NOMO-1 (cell line): ENCODE data around the gene TRIM5.
"Not testable (repeated sequence)": the region's sequence is repeated elsewhere in the genome, so short reads cannot be mapped to it uniquely, and the experiment has no call there.

Experiments used
- DNase-seq, 2 experiments: peaks; one replicate each; lab custom pipeline; 2025; ENCODE audit not compliant: unreplicated experiment in 2 of 2; lab: John Stamatoyannopoulos, UW

The TRIM5 gene

DNA sequence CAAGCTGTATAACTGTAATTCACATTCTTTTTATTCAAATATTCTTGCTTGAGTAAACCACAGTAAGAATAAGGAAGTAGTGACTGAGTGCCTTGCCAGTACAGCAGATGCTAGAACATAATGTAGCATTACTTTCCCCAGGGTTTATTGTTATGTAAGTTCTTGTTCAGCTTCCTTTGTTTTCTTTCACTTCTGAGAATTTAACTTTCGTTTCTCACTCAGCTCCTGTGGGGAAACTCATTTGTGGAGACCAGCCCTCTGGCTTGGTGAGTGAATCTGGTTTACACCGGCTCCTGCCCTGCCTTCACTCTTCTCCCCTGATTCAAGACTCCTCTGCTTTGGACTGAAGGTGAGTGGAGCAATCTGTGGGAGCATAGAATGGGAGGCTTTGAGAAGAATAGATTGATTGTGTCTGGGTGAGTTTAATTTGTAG lies 4.7 kb upstream of the TRIM5 start, which contains the start of gene TRIM22:
Gene TRIM22, plus strand, starts transcription at position 240 of the 433 bp plus-strand sequence. CDS start 6,443 bp downstream, outside the sequence.
- peak; percentile 76 to 99 for DNase-seq

DNA sequence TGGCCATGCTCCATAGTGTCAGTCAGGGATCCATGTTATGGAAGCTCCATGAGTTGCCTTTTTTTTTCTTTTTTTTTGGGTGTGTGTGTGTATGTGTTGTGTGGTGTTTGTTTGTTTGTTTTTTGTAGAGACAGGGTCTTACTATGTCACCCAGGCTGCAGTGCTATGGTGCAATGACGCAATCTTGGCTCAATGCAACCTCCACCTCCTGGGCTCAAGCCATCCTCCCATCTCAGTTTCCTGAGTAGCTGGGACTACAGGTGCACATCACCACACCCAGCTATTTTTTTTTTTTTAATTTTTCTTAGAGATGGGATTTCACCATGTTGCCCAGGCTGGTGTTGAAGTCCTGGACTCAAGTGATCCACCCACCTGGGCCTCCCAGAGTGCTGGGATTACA lies 3.6 kb upstream of the TRIM5 start:
- DNase-seq, result no peak

DNA sequence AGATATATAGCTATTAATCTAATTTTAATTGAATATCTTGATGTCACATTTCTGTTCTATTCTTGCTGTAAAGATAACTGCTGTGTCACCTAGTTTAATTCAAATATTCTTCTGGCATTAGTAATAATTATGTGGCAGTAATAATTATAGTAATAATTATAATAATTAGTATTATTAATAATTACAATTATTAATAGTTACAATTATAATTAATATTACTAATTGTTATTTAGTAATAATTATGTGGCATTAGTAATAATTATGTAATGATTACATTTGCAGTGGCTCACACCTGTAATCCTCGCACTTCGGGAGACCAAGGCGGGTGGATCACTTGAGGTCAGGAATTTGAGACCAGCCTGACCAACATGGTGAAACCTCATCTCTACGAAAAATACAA lies 1.6 kb upstream of the TRIM5 start:
- DNase-seq, result no peak

DNA sequence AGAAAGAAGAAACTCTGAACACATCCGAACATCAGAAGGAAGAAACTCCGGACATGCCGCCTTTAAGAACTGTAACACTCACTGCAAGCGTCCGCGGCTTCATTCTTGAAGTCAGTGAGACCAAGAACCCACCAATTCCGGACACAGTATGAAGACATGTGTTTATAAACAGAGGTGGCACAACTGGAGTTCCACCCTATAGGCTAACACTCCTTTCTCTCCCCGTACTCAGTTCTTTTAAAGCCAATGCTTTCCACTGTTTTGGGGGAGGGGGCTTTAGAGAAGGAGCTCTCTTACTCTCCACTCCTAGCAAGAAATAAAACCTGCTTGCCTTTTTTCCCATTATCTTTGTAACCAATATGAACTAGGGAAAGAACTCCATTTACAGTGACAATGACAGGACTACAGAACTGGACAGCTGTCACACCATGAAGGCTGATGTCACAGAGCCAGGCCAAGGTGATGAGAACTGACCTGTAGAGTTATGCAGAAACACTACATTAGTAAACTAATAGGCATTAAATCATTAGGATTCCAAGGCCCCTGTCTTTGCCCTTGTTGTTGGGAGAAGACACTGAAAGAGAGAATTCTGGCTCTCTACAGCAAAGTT lies 733 bp downstream of the TRIM5 start:
- peak in 1 of 2 experiments; percentile 1 for DNase-seq

DNA sequence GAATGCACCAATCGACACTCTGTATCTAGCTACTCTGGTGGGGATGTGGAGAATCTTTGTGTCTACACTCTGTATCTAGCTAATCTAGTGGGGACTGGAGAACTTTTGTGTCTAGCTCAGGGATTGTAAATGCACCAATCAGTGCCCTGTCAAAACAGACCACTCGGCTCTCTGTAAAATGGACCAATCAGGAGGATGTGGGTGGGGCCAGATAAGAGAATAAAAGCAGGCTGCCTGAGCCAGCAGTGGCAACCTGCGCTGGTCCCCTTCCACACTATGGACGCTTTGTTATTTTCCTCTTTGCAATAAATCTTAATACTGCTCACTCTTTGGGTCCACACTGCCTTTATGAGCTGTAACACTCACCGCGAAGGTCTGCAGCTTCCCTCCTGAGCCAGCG lies 1.3 kb downstream of the TRIM5 start:
- DNase-seq, result not testable (repeated sequence)

DNA sequence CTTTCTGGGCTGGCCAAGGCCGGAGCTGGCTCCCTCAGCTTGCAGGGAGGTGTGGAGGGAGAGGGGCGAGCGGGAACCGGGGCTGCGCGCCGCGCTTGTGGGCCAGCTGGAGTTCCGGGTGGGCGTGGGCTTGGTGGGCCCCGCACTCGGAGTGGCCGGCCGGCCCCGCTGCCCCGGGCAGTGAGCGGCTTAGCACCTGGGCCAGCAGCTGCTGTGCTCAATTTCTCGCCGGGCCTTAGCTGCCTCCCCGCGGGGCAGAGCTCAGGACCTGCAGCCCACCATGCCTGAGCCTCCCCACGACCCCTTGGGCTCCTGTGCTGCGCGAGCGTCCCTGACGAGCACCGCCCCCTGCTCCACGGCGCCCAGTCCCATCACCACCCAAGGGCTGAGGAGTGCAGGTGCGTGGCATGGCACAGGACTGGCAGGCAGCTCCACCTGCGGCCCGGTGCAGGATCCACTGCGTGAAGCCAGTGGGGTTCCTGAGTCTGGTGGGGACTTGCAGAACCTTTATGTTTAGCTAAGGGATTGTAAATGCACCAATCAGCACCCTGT lies 1.9 kb downstream of the TRIM5 start:
- DNase-seq, result not testable (repeated sequence)

DNA sequence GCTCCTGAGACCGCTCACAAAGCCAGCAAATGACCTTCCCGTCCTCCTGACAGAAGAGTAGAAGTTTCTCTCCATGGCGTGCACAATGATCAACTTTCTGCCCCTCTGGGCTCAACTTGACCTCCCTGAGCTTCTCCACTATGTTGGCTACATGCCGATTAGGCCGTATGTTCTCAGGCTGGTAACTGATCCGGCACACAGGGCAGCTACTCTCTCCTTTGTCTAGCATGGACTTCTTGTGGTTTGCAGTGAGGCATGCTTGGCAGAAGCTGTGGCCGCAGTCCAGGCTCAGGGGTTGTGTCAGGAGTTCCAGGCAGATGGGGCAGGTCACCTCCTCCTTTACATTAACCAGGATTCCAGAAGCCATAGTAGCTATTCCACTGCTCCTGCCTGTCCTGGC lies 5.1 kb downstream of the TRIM5 start:
- no peak for DNase-seq

DNA sequence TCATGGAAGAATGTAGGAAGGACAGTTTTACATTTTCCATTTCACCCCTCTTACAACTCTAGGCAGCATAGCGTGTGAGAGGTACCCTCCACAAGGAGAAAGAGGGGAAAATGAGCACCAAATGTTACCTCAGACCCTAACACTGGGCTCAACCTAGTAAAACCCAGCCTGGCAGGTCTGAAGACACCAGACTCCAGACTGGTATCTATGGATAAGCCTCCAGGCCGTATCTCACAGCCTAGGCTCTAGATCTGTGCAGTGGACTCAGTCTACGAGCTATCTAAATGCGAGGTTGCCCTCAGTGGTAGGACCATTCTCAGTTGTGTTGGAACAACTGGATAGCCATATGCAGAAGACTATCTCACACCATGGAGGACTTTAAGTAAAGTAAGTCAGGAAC lies 10.5 kb downstream of the TRIM5 start:
- no peak for DNase-seq

DNA sequence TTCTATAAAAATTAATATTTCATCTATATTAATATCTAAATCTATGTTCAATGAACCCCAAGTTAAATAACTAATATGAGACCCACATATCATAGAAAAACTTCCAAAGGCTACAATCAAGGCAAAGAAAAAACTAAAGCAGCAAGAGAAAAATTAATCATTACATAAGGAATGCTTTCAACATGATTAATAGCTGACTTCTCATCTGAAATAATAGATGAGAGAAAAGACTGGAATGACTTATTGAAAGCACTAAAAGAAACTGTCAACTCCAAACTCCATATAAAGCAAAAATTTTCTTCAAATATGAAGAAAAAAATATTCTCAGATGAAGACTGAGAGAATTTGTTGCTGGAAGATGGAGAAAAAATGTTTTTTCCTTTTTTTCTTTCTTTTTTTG lies 13.0 kb downstream of the TRIM5 start:
- DNase-seq, result no peak

DNA sequence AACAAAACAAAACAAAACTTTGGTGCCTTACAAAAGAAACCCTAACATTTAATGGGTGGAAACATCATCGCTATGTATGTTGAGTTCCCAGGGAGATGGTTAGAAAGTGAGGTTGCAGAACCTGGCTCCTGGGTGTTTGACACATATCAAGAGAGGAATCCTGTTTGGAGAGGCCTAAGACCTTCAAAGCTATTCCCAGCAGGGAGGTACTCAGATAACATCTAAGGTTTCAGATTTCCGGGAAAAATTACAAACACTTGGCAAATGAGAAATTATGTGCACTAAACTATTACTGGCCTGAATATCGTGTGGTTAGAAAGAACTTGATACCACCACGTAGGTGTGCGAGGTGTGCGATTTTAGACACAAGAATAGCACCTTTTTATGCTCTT lies 18.5 kb downstream of the TRIM5 start:
- no peak for DNase-seq

DNA sequence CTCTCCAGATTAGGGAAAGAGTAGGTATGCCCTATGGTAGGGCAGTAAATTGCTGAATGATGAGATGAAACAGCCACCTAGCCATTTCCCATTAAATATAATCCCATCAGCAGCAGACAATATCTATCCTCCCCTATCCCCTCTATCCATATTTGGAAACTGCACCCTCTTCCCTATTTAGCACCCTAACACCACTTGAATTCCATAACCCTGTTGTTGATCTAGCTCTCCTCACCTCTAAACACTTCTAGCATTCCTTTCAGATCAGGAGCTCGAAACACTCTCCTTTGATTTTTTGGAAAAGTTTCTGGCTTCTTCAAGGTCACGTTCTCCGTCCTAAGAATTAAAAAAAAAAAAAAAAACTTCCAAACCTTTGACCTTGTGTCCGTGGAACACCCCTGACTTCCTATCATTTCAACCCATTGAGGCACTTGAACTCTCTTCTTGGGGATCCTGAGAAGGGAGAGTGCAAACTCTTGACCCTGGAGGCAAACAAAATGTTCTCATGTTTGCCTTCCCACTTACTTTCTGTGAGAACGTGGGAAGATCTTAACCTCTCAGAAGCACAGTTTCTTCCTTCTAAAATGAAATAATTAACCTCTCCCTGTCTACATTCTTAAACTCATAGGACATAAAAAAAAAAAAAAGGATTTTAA lies 19.0 kb downstream of the TRIM5 start:
- DNase-seq, result no peak

DNA sequence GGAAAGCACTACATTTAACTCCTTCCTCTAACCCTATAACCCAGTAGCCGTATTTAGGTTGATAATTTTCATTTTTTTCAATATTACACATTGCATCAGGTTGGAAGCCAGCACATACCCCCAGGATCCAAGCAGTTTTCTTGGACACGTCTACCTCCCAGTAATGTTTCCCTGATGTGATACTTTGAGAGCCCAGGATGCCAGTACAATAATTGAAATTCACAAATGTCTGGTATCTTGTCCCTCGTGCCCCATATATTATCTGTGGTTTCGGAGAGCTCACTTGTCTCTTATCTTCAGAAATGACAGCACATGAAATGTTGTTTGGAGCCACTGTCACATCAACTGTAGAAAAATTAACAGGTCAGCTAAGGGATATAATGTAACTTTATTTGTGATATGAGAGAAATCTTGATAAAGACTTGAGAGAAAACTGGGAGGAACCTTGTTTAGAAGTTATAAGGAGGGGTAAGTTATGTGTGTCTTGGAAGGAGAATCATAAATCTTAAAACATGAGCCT lies 19.8 kb downstream of the TRIM5 start:
- DNase-seq, result no peak

DNA sequence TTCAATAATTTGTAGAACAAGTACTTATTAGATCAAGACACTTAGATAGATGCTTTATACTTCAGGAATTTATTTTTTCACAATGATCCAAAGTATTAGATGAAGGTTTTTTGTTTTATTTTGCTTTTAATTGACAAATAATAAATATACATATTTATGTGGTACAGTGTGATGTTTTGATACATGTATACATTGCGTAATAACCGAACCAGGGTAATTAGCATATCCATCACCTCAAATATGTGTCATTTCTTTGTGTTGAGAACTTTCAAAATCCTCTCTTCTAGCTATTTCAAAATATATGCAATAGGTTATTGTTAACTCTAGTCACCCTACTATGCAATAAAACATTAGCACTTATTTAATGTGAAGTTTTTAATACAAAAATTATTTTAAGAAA lies 21.4 kb downstream of the TRIM5 start:
- no peak for DNase-seq

DNA sequence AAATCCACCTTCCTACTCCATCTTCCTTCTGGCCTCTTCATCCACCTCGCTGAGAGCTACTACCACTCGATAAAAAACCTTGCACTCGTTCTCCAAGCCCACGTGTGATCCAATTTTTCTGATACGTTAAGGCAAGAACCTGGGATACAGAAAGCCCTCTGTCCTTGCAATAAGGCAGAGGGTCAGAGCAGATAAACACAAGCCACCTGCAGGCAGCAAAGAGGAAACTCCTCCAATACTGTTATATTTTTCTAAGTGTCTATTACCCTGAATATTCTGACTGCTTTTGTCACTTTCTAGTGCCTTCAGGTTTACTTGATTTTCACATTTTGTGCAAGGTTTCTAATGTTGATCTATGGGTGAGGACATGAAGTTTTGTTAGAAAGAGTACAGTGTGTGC lies 26.6 kb downstream of the TRIM5 start:
- DNase-seq, result no peak

DNA sequence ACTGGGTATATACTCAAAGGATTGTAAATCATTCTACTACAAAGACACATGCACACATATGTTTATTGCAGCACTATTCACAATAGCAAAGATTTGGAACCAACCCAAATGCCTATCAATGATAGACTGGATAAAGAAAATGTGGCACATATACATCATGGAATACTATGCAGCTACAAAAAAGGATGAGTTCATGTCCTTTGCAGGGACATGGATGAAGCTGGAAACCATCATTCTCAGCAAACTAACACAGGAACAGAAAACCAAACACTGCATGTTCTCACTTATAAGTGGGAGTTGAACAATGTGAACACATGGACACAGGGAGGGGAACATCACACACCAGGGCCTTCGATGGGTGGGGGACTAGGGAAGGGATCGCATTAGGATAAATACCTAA lies 27.9 kb downstream of the TRIM5 start:
- DNase-seq, result not testable (repeated sequence)

DNA sequence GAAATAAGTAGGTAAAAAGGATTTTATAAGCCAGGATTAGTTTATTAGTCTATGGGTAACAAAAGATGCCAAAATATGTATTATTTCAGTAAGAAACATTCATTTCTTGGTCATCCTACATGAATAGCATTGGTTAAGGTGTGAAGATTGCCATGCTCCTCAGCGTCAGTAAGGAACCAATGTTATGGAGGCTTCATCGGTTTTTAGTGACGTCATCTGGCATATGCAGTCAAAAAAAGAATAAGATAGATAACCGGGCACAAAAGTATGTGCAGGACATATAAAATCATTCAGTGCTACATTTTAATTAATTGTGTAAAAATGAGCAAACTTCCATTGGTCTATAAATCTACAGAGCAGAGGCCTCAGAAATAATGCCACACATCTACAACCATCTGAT lies 29.4 kb downstream of the TRIM5 start:
- no peak for DNase-seq

DNA sequence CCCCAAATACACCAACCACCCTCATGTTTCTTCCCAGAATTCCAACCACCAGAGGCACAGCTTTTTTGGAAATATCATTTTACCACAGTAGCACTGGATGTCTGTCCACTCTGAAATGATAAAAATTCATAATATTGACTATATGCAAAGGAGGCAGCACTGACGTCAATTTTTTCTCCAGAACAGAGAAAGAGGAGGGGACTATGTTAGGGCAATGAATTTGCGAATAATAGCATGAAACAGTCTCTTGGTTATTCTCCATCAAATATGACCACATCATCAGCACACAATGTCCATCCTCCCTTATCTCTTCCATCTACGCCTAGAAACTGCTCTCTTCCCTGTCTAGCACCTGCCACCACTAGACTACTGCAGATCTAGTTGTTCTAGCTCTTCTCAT lies 38.7 kb downstream of the TRIM5 start:
- DNase-seq, result no peak

DNA sequence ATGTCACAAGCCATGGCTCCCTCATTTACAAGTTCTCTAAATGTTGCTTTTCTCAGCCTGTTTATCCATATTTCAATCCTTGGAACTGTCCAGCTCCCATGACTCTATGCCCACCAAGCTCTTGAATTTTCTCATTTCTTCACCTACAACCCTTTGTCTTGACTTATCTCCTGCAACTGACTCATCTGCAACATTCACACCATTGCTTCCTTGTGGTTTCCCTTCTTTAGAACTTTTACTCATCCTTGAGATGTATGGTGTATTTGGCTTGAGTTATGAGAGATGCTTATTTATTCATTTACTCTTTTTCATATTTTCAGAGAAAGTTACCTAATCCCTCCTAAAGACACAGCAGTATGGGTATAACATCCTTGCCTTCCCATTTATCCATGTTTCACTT lies 41.3 kb downstream of the TRIM5 start:
- DNase-seq, result no peak

DNA sequence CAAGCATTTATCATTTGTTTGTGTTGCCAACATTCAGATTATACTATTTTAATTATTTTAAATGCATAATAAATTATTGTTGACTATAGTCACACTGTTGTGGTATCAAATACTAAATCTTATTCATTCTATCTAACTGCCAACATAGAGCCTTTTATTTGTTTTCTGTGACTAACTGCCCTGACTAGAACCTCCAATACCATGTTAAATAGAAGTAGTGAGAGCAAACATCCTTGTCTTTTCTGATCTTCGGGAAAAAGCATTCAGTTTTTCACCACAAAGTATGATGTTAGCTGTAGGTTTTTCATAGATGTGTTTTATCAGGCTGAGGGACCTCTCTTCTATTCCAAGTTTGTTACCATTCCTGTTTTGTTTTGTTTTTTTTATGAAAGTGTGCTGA lies 44.9 kb downstream of the TRIM5 start:
- DNase-seq, result no peak

DNA sequence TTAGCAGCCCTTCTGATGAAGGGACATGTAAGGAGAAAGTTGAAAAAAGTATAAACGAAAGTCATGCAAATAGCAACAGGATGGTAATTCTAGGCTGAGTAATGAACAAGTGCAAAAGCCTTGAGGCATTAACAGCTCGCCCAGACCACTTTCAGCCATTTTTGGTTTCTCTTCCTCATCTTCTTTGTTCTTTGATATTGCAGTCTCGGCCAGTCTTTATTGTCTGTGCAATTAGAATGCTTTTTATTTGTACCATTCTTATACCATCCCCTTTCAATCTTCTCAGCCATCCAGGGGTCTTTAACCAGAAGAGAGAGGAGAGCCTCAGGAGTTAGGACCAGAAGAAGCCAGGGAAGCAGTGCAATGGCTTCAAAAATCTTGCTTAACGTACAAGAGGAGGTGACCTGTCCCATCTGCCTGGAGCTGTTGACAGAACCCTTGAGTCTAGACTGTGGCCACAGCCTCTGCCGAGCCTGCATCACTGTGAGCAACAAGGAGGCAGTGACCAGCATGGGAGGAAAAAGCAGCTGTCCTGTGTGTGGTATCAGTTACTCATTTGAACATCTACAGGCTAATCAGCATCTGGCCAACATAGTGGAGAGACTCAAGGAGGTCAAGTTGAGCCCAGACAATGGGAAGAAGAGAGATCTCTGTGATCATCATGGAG lies 52.8 kb downstream of the TRIM5 start:
- peak; percentile 45 to 67 for DNase-seq

DNA sequence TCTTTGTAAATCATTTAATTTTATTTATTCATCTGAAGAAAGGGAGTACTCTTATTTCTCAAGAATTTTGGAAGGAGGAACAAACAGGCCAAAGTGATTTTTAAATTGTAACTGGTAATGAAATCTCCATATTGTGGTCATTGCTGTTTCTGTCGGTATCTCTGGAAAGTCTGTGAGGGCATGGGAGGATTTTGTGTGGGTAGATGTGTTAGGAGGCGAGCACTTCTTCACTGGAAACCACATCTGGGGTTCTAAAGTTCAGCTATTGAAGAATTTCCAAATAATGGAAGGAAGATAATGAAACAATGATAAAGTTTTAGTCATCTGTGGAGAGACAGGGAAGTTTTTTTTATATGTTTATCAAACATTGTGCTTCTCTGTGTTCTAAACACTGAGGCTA lies 53.5 kb downstream of the TRIM5 start:
- no peak for DNase-seq

DNA sequence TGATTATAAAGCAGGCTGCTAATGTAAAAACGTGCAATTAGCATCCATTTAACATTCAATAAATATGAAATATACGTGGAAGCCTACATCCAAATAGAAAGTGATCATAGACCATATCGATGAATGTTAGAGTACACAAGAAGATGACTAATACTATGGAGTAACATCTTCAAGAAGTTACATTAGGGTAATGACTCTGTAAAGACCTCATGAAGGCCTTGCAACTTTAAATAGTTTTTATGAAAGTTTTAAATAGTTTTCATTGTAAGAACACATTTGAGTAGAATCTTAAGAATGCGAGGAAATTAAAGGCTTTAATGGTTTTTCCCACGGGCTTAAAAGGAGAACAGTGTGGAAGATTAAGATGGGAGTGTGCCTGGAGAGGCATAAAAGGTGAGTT lies 58.7 kb downstream of the TRIM5 start:
- DNase-seq, result peak in 1 of 2 experiments; percentile 37
